HFF-Myc (cell line): ENCODE measurements around the gene PRSS53.

Experiments used
- DNase-seq: peaks from one replicate; pipeline ENCODE4 v3.0.0-alpha.2; 2011; ENCODE audit warnings: low read depth; ENCODE audit errors: extremely low read depth
- H3K4me3 ChIP-seq: replicated peaks from 2 replicates; pipeline ENCODE4 v1.5.1; 2011; ENCODE audit warnings: low read depth, mild to moderate bottlenecking, control low read depth, low read length
- TF ChIP-seq, protein P1 (sequence below): IDR thresholded peaks from 2 replicates; pipeline ENCODE4 v1.5.1; 2012; ENCODE audit warnings: mild to moderate bottlenecking, low read depth, low read length, control low read depth; ENCODE audit errors: missing control alignments

PRSS53 gene

GRCh38 chr16:31110106-31111034 lies 21.6 kb upstream of the PRSS53 start:
- DNase-seq = no peak
- no peak overlapping the region for H3K4me3 ChIP-seq
- TF ChIP-seq, protein P1, sequence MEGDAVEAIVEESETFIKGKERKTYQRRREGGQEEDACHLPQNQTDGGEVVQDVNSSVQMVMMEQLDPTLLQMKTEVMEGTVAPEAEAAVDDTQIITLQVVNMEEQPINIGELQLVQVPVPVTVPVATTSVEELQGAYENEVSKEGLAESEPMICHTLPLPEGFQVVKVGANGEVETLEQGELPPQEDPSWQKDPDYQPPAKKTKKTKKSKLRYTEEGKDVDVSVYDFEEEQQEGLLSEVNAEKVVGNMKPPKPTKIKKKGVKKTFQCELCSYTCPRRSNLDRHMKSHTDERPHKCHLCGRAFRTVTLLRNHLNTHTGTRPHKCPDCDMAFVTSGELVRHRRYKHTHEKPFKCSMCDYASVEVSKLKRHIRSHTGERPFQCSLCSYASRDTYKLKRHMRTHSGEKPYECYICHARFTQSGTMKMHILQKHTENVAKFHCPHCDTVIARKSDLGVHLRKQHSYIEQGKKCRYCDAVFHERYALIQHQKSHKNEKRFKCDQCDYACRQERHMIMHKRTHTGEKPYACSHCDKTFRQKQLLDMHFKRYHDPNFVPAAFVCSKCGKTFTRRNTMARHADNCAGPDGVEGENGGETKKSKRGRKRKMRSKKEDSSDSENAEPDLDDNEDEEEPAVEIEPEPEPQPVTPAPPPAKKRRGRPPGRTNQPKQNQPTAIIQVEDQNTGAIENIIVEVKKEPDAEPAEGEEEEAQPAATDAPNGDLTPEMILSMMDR = no peak

GRCh38 chr16:31109622-31110021 lies 20.9 kb upstream of the PRSS53 start:
- TF ChIP-seq, protein P1 = no peak
- DNase-seq = no peak
- peak overlapping the region; percentile 94 for H3K4me3 ChIP-seq

DNA sequence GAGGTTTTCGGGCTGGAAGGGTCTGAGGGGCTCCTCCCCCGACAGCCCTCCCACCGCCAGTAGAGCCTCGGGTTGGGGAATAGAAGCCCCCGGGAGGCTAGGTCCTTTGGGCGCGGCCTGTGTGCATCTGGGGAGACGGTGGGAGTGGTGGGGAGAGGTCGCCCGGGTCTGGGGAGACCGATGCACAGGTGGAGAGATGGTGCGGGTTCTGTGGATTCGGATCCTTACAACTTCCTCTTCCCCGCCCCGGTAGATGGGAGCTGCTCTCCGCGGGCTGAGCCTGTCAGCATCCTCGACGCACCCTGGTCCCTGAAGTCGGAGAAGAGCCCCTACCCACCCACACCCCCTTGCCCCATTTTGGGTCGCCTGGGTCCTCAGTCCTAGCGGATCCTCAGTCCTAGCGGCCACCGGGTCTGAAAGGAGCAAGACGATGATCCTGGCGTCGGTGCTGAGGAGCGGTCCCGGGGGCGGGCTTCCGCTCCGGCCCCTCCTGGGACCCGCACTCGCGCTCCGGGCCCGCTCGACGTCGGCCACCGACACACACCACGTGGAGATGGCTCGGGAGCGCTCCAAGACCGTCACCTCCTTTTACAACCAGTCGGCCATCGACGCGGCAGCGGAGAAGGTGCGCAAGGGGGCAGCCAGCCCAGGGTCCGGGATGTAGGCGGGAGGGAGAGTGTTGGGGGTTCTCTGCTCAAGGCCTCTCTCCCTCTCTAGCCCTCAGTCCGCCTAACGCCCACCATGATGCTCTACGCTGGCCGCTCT lies 20.2 kb upstream of the PRSS53 start:
- peak overlapping the region; percentile 94 for H3K4me3 ChIP-seq
- TF ChIP-seq, protein P1 = no peak
- no peak for DNase-seq

DNA sequence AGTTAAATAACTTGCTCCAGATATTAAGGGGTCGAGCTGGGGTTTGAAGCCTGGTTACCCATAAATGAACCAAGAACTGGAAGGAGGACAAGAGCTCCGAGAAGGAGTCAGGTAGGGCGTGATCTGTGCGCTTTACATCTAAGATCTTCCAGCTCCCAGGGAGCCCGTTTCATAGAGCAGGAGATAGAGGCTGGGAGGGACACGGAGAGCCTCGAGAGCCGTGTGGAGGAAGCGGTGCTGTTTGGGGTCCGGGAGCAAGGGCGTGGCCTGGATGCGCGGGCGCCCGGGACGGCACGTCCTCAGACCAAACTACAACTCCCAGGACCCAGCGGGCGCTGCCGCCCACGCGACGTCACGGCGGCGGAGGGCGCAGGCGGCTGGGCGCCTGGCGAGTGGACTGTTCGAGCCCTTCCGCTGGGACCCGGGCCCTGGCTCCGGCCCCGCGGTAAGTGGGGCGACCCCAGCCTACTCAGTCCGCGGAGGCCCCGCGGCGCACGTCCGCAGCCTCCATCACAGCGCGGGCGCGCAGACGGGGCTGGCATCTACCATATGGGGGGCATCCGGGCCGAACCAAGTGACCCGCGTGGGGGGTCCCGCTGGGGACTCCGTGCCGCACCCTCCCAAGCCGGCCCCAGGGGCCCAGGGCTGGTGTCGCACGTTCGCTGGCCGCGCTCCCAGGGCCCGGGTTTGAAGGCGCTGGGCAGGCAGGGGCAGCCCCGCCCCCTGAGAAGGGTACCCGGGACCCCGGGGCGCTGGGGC lies 19.5 kb upstream of the PRSS53 start, which contains the start of gene BCKDK:
Gene BCKDK (plus strand): TSS at position 352 of the 759 bp plus-strand sequence. CDS start 838 bp downstream, outside the sequence.
- H3K4me3 ChIP-seq = peak within 1 kb of the TSS; percentile 94
- DNase-seq = no peak
- TF ChIP-seq, protein P1 = no peak

DNA sequence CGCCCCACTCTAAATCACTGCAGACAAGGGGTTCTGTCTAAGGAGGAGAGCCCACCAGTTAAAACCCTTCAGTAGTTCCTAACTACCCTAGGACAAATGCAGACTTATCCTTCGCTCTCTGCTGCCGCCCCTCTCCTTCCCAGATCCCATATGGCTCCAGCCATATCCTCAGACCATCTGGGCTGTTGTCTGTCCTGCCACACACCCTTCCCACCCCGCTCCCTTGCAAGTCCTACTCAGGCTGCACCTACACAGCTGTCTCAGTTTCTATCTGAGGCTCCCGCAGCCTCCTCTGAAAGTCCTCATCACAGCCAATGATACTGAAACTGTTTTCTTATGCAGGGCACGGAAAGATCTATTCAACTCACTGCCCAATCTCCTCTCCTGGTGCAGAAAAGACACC lies 18.7 kb upstream of the PRSS53 start:
- DNase-seq = no peak
- H3K4me3 ChIP-seq = no peak overlapping the region; the same call in 1 of the 2 replicates
- TF ChIP-seq, protein P1 = no peak
